Progenitor cell of endocrine pancreas (in vitro differentiated cells): ENCODE results near the gene ROR2. TPM values are rescaled to one million over a fixed set of nuclear protein-coding genes. Genes with fewer than 3 reads are reported as not detected.

Source experiments
- DNase-seq: peaks from one replicate; pipeline ENCODE4 v3.0.0; 2021; ENCODE audit warnings: low spot score; ENCODE audit not compliant: unreplicated experiment
- H3K27ac Mint-ChIP-seq: 2 replicates; pipeline ENCODE4 v1.8.0; 2021; ENCODE audit warnings: mild to moderate bottlenecking, moderate library complexity, mixed read lengths
- H3K27me3 Mint-ChIP-seq: 2 replicates; pipeline ENCODE4 v1.8.0; 2021; ENCODE audit warnings: mixed read lengths
- H3K36me3 Mint-ChIP-seq: 2 replicates; pipeline ENCODE4 v1.8.0; 2022; ENCODE audit warnings: mixed read lengths; ENCODE audit not compliant: insufficient read depth
- H3K4me1 Mint-ChIP-seq: 2 replicates; pipeline ENCODE4 v1.8.0; 2021; ENCODE audit warnings: low read depth, mixed read lengths
- H3K4me3 Mint-ChIP-seq: 2 replicates; pipeline ENCODE4 v1.8.0; 2021; ENCODE audit warnings: low read depth, mild to moderate bottlenecking, moderate library complexity, mixed read lengths
- H3K9me3 Mint-ChIP-seq: 2 replicates; pipeline ENCODE4 v1.8.0; 2021; ENCODE audit warnings: low read depth, mixed read lengths
- total RNA-seq: library from RNA; stranded (reverse); gene quantifications from 2 replicates; pipeline ENCODE4 v1.2.1, GENCODE V29; 2021
- TF ChIP-seq, protein P1 (sequence below): fragments of 200-600 bp; sonication (generic); IDR thresholded peaks from one replicate; pipeline ENCODE4 v1.5.0; 2021; ENCODE audit warnings: antibody characterized with exemption, mild to moderate bottlenecking; ENCODE audit not compliant: unreplicated experiment

ROR2 gene
- total RNA-seq, 1 donor from 2014 or later, result 23.6 TPM

DNA sequence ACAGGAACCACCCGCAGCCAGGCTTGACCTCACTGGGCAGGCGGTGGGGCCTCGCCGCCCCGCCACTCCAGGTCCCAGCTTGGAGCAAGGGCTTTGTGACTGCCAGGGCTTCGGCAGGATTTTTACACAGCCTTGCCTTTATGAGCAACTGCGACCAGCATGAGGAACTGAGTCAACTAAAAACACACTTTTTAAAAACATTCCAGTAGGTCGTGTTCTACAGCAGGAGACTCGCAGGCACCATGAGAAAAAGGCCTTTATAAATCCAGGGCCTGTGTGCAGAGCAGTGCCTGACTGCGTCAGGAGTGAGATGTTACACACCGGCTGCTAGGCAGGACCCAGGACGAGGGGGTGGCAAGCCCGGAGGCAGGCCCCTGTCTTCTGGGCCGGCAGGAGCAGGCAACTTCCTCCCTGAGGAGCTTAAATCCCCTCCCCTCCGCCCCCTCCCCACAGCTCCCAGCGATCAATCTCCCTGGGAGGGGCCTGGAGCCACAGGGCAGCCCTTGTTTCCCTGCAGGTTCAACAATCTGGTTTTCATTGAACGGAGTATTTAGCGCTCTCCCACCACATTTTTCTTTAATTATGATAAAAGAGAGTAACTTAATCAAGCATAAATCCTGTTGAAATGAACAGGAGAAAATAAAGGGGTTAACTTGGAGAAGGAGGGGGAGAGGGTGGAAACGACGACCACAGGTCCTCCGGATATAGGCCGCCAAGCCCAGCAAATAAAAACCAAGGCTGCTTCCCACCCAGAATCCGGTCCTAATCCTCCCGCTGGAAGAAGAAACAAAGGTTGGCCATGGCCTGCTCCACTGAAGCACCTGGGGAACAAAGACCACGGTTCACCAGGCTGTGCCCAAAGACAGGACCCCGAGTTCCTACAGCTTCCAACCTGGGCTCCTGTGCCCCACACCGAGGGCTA lies 92.5 kb downstream of the ROR2 start:
- Mint-ChIP-seq H3K4me3 (peak overlapping the region; percentile 24), H3K4me1 (peaks cover 24% of the 10 kb centered on the region), H3K36me3 (peaks cover 6% of the 10 kb centered on the region), H3K27ac (peak overlapping the region; percentile 95), H3K27me3 (no peaks in the 10 kb centered on the region), H3K9me3 (peaks cover 3% of the 10 kb centered on the region)
- peak; percentile 62 for DNase-seq
- TF ChIP-seq, protein P1, sequence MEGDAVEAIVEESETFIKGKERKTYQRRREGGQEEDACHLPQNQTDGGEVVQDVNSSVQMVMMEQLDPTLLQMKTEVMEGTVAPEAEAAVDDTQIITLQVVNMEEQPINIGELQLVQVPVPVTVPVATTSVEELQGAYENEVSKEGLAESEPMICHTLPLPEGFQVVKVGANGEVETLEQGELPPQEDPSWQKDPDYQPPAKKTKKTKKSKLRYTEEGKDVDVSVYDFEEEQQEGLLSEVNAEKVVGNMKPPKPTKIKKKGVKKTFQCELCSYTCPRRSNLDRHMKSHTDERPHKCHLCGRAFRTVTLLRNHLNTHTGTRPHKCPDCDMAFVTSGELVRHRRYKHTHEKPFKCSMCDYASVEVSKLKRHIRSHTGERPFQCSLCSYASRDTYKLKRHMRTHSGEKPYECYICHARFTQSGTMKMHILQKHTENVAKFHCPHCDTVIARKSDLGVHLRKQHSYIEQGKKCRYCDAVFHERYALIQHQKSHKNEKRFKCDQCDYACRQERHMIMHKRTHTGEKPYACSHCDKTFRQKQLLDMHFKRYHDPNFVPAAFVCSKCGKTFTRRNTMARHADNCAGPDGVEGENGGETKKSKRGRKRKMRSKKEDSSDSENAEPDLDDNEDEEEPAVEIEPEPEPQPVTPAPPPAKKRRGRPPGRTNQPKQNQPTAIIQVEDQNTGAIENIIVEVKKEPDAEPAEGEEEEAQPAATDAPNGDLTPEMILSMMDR, result no peak

DNA sequence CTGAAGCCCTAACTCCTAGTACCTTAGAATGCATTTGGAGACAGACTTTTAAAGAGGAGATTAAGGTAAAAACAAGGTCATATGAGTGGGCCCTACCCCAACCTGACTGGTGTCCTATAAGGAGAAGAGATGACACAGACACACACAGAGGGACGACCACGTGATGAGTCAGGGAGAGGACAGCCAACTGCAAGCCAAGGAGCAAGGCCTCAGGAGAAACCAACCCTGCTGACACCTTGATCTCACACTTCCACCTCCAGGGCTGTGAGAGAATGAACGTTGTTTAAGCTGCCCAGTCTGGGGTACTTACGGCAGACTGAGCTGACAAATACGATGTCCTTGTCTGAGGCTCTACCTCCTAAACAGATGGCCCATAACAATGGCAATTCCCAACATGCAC lies 93.6 kb downstream of the ROR2 start:
- no peak for DNase-seq
- Mint-ChIP-seq H3K9me3 (peaks cover 3% of the 10 kb centered on the region), H3K4me1 (peaks cover 24% of the 10 kb centered on the region), H3K27ac (peak overlapping the region; percentile 70), H3K27me3 (no peaks in the 10 kb centered on the region), H3K4me3 (no peak overlapping the region), H3K36me3 (peaks cover 5% of the 10 kb centered on the region)
- TF ChIP-seq, protein P1, result no peak

- DNase-seq, result no peak
- Mint-ChIP-seq H3K27ac (no peak overlapping the region), H3K4me3 (no peak overlapping the region), H3K36me3 (peaks cover 2% of the 10 kb centered on the region), H3K9me3 (no peaks in the 10 kb centered on the region), H3K27me3 (no peaks in the 10 kb centered on the region), H3K4me1 (peaks cover 24% of the 10 kb centered on the region)
- TF ChIP-seq, protein P1, result no peak
Measured at GRCh38 chr9:91855196-91855595, 94.8 kb downstream of the ROR2 start.

DNA sequence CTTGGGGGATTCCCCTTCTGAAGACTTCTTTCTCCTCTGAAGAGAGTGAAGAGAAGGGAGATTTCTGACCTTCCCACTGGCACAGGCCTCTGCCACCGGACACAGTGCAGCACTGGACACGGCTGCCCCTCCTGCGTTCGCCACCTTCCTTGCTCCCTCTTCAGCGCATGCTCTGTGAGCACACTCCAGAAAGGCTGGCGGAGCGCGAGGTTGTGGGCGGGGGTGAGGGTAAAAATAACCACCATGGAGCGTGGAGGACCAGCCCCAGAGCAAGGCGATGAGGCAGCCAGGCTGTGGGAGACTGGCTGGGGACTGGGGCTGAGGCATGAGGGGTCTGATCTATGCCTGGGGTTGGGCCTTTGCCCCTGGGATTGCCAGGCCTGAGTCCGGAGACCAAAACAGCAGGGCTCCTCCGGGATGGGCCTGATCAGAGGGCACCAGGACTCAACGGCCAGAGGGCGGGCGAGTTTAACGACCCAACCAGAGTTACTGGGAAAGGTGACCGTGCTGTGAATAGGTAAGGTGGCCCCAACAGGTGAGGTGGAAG lies 97.2 kb downstream of the ROR2 start:
- no peak overlapping the region for H3K27ac Mint-ChIP-seq
- peaks cover 14% of the 10 kb centered on the region for H3K4me1 Mint-ChIP-seq
- H3K36me3 Mint-ChIP-seq, result no peaks in the 10 kb centered on the region
- no peaks in the 10 kb centered on the region for H3K27me3 Mint-ChIP-seq
- no peaks in the 10 kb centered on the region for H3K9me3 Mint-ChIP-seq
- TF ChIP-seq, protein P1, result no peak
- no peak overlapping the region for H3K4me3 Mint-ChIP-seq
- no peak for DNase-seq

GRCh38 chr9:91849694-91850093 lies 100.3 kb downstream of the ROR2 start:
- Mint-ChIP-seq H3K9me3 (no peaks in the 10 kb centered on the region), H3K4me3 (no peak overlapping the region), H3K4me1 (peaks cover 1% of the 10 kb centered on the region), H3K27ac (no peak overlapping the region), H3K36me3 (no peaks in the 10 kb centered on the region), H3K27me3 (no peaks in the 10 kb centered on the region)
- TF ChIP-seq, protein P1, result no peak
- DNase-seq, result no peak
